IMR-90 (cell line): ENCODE results near the gene EFCAB5. TPM values are rescaled to one million over a fixed set of nuclear protein-coding genes. Genes with fewer than 3 reads are reported as not detected.

ENCODE experiments used
- ATAC-seq: fragments of 200-7000 bp; cut with Tn5 transposase; 2 replicates; pipeline ENCODE4 v1.9.1; 2020; ENCODE audit warnings: low read depth, mild to moderate bottlenecking, moderate library complexity
- BruUV-seq: library from RNA; stranded (reverse); fragments of 400-500 nt; replicated peaks from 2 replicates; lab custom pipeline; 2021; lab: Mats Ljungman, UMichigan
- CTCF ChIA-PET: fragments of 300-600 bp; formaldehyde crosslinking; extraction: SDS; loops from one replicate; lab custom pipeline; 2021; ENCODE audit warnings: antibody characterized with exemption; lab: Yijun Ruan, JAX
- POLR2A ChIA-PET: fragments of 300-600 bp; sonication (Branson Sonifier 250); formaldehyde crosslinking; loops from one replicate; lab custom pipeline; 2022; ENCODE audit warnings: antibody characterized with exemption; ENCODE audit not compliant: unreplicated experiment; lab: Charles Lee
- DNase-seq: peaks from one replicate; pipeline ENCODE4 v3.0.0; 2013
- H2AFZ ChIP-seq: replicated peaks from 2 replicates; pipeline ENCODE3; 2013; ENCODE audit warnings: low read length, mild to moderate bottlenecking; ENCODE audit not compliant: poor library complexity
- H2AK5ac ChIP-seq: 2 replicates; pipeline ENCODE4 v1.6.1; 2013; ENCODE audit warnings: low read depth, low read length, inconsistent platforms
- H2AK9ac ChIP-seq: replicated peaks from 2 replicates; pipeline ENCODE3; 2013; ENCODE audit warnings: mild to moderate bottlenecking, low read depth, low read length, moderate library complexity; ENCODE audit not compliant: poor library complexity
- H2BK120ac ChIP-seq: 2 replicates; pipeline ENCODE4 v1.6.1; 2013; ENCODE audit warnings: low read depth, low read length, inconsistent platforms
- H2BK15ac ChIP-seq: 3 replicates; pipeline ENCODE4 v1.6.1; 2013; ENCODE audit warnings: low read depth, low read length, inconsistent platforms
- H2BK20ac ChIP-seq: 2 replicates; pipeline ENCODE4 v1.6.1; 2013; ENCODE audit warnings: low read depth, mild to moderate bottlenecking, inconsistent platforms, low read length, moderate library complexity
- H2BK5ac ChIP-seq: 2 replicates; pipeline ENCODE4 v1.6.1; 2013; ENCODE audit warnings: mild to moderate bottlenecking, low read depth, low read length, inconsistent platforms; ENCODE audit not compliant: poor library complexity, severe bottlenecking
- H3K14ac ChIP-seq: replicated peaks from 2 replicates; pipeline ENCODE4 v1.6.1; 2013; ENCODE audit warnings: low read depth, low read length, inconsistent platforms
- H3K18ac ChIP-seq: 2 replicates; pipeline ENCODE4 v1.6.1; 2013; ENCODE audit warnings: low read depth, low read length, control low read depth
- H3K23ac ChIP-seq: 2 replicates; pipeline ENCODE4 v1.6.1; 2013; ENCODE audit warnings: low read depth, low read length, inconsistent platforms
- H3K27ac ChIP-seq: 2 replicates; pipeline ENCODE4 v1.5.1; 2013; ENCODE audit warnings: mild to moderate bottlenecking, control low read depth, low read length; ENCODE audit not compliant: insufficient read depth
- H3K27me3 ChIP-seq: 2 replicates; pipeline ENCODE4 v1.6.1; 2013; ENCODE audit warnings: low read length; ENCODE audit not compliant: control insufficient read depth, insufficient read depth
- H3K36me3 ChIP-seq: 2 replicates; pipeline ENCODE4 v1.6.1; 2013; ENCODE audit warnings: low read length, mixed read lengths; ENCODE audit not compliant: control insufficient read depth, insufficient read depth
- H3K4ac ChIP-seq: 2 replicates; pipeline ENCODE4 v1.6.1; 2013; ENCODE audit warnings: low read depth, low read length, inconsistent platforms
- H3K4me1 ChIP-seq: 2 replicates; pipeline ENCODE4 v1.6.1; 2013; ENCODE audit warnings: low read length, mixed read lengths; ENCODE audit not compliant: control insufficient read depth, insufficient read depth
- H3K4me2 ChIP-seq: 2 replicates; pipeline ENCODE4 v1.6.1; 2013; ENCODE audit warnings: low read depth, mild to moderate bottlenecking, control low read depth, low read length, moderate library complexity
- H3K4me3 ChIP-seq: 2 replicates; pipeline ENCODE4 v1.5.1; 2013; ENCODE audit warnings: low read depth, mild to moderate bottlenecking, control low read depth, low read length, moderate library complexity; ENCODE audit not compliant: insufficient read depth
- H3K56ac ChIP-seq: 2 replicates; pipeline ENCODE4 v1.6.1; 2013; ENCODE audit warnings: low read length, inconsistent platforms; ENCODE audit not compliant: insufficient read depth; ENCODE audit errors: extremely low read depth
- H3K79me1 ChIP-seq, 2 experiments: 2 replicates each; pipeline ENCODE4 v1.6.1; 2013; ENCODE audit warnings: low read length in 2 of 2, inconsistent platforms in 1 of 2, low read depth in 1 of 2
- H3K9ac ChIP-seq: 2 replicates; pipeline ENCODE4 v1.6.1; 2013; ENCODE audit warnings: low read depth, low read length, control low read depth
- H3K9me1 ChIP-seq: 2 replicates; pipeline ENCODE4 v1.6.1; 2013; ENCODE audit warnings: low read length, inconsistent platforms; ENCODE audit not compliant: insufficient read depth
- H3K9me3 ChIP-seq: 2 replicates; pipeline ENCODE4 v1.6.1; 2013; ENCODE audit warnings: low read length; ENCODE audit not compliant: control insufficient read depth, insufficient read depth
- H4K20me1 ChIP-seq: 2 replicates; pipeline ENCODE4 v1.6.1; 2013; ENCODE audit warnings: low read length, inconsistent platforms; ENCODE audit not compliant: insufficient read depth
- H4K5ac ChIP-seq: 2 replicates; pipeline ENCODE4 v1.6.1; 2013; ENCODE audit warnings: mild to moderate bottlenecking, low read depth, low read length, control low read depth
- H4K8ac ChIP-seq, 2 experiments: 2 replicates each; pipeline ENCODE4 v1.6.1; 2013; ENCODE audit warnings: low read depth in 2 of 2, low read length in 2 of 2, control low read depth in 1 of 2, inconsistent platforms in 1 of 2
- H4K91ac ChIP-seq: 2 replicates; pipeline ENCODE4 v1.6.1; 2013; ENCODE audit warnings: low read depth, low read length, inconsistent platforms; ENCODE audit not compliant: insufficient read depth
- CTCF ChIP-seq: conservative IDR thresholded peaks from 2 replicates; pipeline ENCODE4 v1.5.1; 2012; ENCODE audit warnings: mild to moderate bottlenecking, low read depth, low read length, improper control_type of control experiment
- FOS ChIP-seq: fragments of 150-350 bp; IDR thresholded peaks from 2 replicates; pipeline ENCODE4 v1.6.1; 2016; ENCODE audit warnings: low read depth, low read length
- RAD21 ChIP-seq: IDR thresholded peaks from 2 replicates; pipeline ENCODE4 v1.6.1; 2012; ENCODE audit warnings: low read length, improper control_type of control experiment
- SMC3 ChIP-seq: fragments of 150-350 bp; IDR thresholded peaks from 2 replicates; pipeline ENCODE4 v1.6.1; 2016; ENCODE audit warnings: low read depth, mild to moderate bottlenecking, antibody characterized with exemption, low read length, moderate library complexity
- USF2 ChIP-seq: fragments of 150-350 bp; IDR thresholded peaks from 2 replicates; pipeline ENCODE4 v1.6.1; 2017; ENCODE audit warnings: mild to moderate bottlenecking, antibody characterized with exemption, low read length, low read depth
- WGBS, 2 experiments: methylation state at CpG; one replicate each; pipeline versions ENCODE4 v1.1.5 to v1.1.7; 2013; ENCODE audit warnings: missing lambda C conversion rate in 2 of 2; ENCODE audit not compliant: insufficient read length in 1 of 2; ENCODE audit errors: extremely low coverage in 2 of 2; 5-methylcytosine and 5-hydroxymethylcytosine counted together
- dilution Hi-C: fragments of 300-500 bp; cut with HindIII; formaldehyde crosslinking; loops from one replicate; pipeline ENCODE4 v1.14.3; 2018; ENCODE audit warnings: low sequenced_read_pairs; ENCODE audit not compliant: unreplicated experiment
- in situ Hi-C: fragments of 300-500 bp; cut with MboI; formaldehyde crosslinking; loops from 3 replicates; pipeline ENCODE4 v1.14.3; 2019; ENCODE audit warnings: low sequenced_read_pairs, inconsistent platforms, mixed read lengths
- intact Hi-C: fragments of 100-400 bp; cut with micrococcal nuclease; formaldehyde crosslinking; loops from 2 replicates; pipeline ENCODE4 v1.10.0; 2022
- polyA plus RNA-seq, 3 experiments: library from polyadenylated mRNA; depleted of rRNA; stranded (reverse); fragments of >200 nt; gene quantifications; 2 replicates each; pipeline ENCODE4 v1.2.3, GENCODE V29; 2012; ENCODE audit warnings: low replicate concordance in 1 of 3
- total RNA-seq: library from RNA; depleted of rRNA; stranded (reverse); fragments of >200 nt; gene quantifications from 2 replicates; pipeline ENCODE4 v1.2.3, GENCODE V29; 2012

EFCAB5 gene
- total and polyA plus RNA-seq, 2 of the 4 experiments (the other 2 are of a cell fraction) = 0.14 TPM; not detected in 1

- Histone ChIP-seq H3K4me2 (peak overlapping the region; percentile 44), H3K27ac (no peak overlapping the region), H3K27me3 (no peaks in the 10 kb centered on the region), H3K4ac (no peak overlapping the region), H3K23ac (no peak overlapping the region; the same call in 1 of the 2 replicates), H4K8ac (no peak overlapping the region), H3K9ac (0 out of 2 replicates have a peak overlapping the region, but pooled peaks have one; percentile 31), H2BK5ac (no peak overlapping the region), H2AK5ac (no peak overlapping the region), H4K5ac (no peak overlapping the region), H2AK9ac (peak overlapping the region; percentile 34), H4K20me1 (peaks cover 6% of the 10 kb centered on the region; the same call in 1 of the 2 replicates), H2BK120ac (no peak overlapping the region), H3K9me1 (no peaks in the 10 kb centered on the region), H3K36me3 (no peaks in the 10 kb centered on the region), H3K14ac (no peak overlapping the region), H3K4me1 (peaks cover 2% of the 10 kb centered on the region), H3K18ac (no peak overlapping the region), H3K56ac (no peak overlapping the region), H2AFZ (peak overlapping the region; percentile 69), H3K4me3 (no peak overlapping the region), H2BK15ac (no peak overlapping the region), H3K9me3 (no peaks in the 10 kb centered on the region), H3K79me1 (peaks cover 4 to 29% of the 10 kb centered on the region in 2 experiments; a peak in 2 of 4 replicates), H2BK20ac (no peak overlapping the region), H4K91ac (no peak overlapping the region)
- DNase-seq (peak; percentile 78), ATAC-seq (peak; percentile 62)
- WGBS, 2 experiments = 0% methylated on average over 2 of the region's 3 CpGs; no CpG with 5 or more reads in 1 of the 2 experiments
- intact Hi-C loops (loop anchor here (1.0 kb wide), 3 partner anchors 90 to 292 kb away; no protein-coding TSS in a partner anchor), dilution Hi-C loops (no loop called here), in situ Hi-C loops (loop anchor here (5.0 to 10.0 kb wide), 2 partner anchors 124 to 287 kb away; no protein-coding TSS in a partner anchor)
- ChIA-PET CTCF (interaction anchor here (0.5 to 2.7 kb wide), 20 partner anchors 9 to 292 kb away, joined by 3 to 52 read pairs (median 5); partner anchors contain the start of gene EFCAB5), POLR2A (interaction anchor here (1.0 kb wide), 1 partner anchor 71 kb away, joined by 3 read pairs; no protein-coding TSS in a partner anchor)
- TF ChIP-seq RAD21 (peak; percentile 89), SMC3 (peak; percentile 99), USF2 (no peak), CTCF (peak; percentile 93), FOS (no peak)
- BruUV-seq = no TSS peak
Measured at GRCh38 chr17:29931231-29931932, 10.1 kb upstream of the EFCAB5 start.
